ENCODE measurements around the gene PRTN3. TPM values are rescaled to one million over a fixed set of nuclear protein-coding genes. Genes with fewer than 3 reads are reported as not detected.

PRTN3 gene
- total RNA-seq, 4 donors from 2014 or later, result not detected

DNA sequence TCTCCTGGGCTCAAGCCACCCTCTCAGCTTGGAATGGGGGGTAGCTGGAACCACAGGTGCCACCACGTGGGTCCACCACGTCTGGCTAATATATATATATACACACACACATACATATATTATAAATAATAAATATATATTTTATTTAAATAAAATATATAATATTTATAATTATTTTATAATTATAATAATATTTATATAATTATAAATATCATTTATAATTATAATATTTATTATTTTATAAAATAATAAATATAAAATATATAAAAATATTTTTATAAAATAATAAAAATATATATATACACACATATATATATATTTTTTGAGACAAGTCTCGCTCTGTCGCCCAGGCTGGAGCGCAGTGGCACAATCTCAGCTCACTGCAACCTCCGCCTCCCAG, 13.8 kb downstream of the PRTN3 start:
- TF ChIP-seq, protein P1, sequence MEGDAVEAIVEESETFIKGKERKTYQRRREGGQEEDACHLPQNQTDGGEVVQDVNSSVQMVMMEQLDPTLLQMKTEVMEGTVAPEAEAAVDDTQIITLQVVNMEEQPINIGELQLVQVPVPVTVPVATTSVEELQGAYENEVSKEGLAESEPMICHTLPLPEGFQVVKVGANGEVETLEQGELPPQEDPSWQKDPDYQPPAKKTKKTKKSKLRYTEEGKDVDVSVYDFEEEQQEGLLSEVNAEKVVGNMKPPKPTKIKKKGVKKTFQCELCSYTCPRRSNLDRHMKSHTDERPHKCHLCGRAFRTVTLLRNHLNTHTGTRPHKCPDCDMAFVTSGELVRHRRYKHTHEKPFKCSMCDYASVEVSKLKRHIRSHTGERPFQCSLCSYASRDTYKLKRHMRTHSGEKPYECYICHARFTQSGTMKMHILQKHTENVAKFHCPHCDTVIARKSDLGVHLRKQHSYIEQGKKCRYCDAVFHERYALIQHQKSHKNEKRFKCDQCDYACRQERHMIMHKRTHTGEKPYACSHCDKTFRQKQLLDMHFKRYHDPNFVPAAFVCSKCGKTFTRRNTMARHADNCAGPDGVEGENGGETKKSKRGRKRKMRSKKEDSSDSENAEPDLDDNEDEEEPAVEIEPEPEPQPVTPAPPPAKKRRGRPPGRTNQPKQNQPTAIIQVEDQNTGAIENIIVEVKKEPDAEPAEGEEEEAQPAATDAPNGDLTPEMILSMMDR (IDR thresholded peaks at IDR 0.05; ENCODE audit: low read depth), result no peak

DNA sequence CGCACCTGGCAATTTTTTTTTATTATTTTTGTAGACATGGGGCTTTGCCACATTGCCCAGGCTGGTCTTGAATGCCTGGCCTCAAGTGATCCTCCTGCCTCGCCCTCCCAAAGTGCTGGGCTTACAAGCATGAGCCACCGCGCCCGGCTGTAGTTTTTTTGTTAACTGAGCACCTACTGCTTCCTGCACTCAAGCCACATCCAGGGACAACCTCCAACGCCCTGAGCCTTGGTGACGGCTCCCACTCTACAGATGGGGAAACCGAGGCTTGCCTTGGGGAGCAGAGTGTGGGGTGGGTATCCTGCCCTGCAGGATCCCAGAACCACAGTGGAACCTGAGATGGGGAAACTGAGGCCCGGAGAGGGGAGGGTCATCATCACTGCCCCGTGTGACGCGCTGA, 14.3 kb downstream of the PRTN3 start:
- TF ChIP-seq, protein P1 (IDR thresholded peaks at IDR 0.05; ENCODE audit: low read depth), result no peak

DNA sequence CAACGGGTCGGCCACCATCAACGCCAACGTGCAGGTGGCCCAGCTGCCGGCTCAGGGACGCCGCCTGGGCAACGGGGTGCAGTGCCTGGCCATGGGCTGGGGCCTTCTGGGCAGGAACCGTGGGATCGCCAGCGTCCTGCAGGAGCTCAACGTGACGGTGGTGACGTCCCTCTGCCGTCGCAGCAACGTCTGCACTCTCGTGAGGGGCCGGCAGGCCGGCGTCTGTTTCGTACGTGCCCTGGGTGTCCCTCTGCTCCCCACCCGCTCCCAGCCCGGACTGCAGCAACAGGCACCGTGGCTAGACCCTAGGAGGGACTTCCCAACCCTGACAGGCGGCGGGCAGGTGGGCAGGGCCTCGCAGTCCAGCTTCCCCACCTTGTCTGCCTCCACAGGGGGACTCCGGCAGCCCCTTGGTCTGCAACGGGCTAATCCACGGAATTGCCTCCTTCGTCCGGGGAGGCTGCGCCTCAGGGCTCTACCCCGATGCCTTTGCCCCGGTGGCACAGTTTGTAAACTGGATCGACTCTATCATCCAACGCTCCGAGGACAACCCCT, 14.8 kb downstream of the PRTN3 start:
- TF ChIP-seq, protein P1 (IDR thresholded peaks at IDR 0.05; ENCODE audit: low read depth), result no peak

DNA sequence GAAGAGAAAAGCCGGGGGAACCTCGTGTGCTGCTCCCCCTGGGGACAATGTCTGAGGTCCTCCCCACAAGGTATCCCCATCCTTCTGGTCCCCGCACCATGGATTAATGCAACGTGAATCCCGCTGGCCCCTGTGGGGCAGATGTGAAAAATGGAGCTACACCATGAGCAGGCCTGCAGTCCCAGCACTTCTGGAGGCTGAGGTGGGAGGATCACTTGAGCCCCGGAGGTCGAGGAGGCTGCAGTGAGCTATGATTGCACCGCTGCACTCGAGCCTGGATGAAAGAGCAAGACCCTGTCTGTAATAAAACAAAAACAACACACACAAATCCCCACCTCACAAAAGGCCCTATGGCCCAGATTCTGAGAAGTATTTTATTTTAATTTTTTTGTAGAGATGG, 17.5 kb downstream of the PRTN3 start:
- TF ChIP-seq, protein P1 (IDR thresholded peaks at IDR 0.05; ENCODE audit: low read depth), result no peak

DNA sequence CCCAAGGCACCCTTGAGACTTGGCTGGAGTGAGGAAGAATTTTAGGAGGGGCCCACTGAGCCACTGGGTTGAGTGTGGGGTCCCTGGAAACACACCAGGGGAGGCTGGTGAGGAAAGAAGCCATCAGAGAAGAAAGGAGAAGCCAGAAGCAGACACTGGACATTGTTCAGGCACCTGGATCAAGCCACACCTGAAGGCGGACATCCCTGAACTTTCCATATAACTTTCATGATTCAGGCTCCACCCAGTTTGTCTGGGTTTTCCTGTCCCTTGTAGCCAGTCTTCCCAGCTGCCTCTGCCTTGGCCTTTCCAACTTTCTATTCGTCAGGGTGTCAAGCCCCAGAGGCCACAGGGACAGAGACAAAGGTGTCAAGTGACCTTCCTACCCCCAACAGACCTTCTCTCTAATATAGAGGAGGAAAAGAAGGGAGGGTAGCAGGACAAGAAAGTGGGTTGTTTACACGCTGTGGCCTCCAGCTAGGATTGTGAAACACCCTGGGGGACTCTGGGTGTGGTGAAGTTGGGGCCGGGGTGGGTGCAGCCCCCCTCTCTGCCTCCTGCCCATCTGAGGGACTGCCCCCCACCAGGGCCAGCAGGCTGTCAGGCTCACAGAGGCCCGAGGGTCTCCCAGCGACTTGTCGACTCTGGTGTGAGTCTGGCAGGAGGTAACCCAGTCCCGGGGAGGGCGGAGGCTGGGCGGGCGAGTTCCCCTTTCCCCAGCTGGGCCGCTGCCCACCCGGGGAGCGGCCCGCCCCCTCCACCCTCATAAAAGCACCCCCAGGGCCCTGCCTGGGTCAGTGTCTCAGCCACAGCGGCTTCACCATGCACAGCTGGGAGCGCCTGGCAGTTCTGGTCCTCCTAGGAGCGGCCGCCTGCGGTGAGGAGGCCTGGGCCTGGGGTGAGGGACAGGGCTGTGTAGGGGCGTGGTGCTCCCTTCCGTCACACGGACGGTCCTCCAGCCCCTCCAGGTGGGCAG, 18.4 kb downstream of the PRTN3 start, which contains the start of gene CFD:
TSS of gene CFD (plus strand) at position 797 of the 976 bp plus-strand sequence. CDS start at position 823, 26 bp downstream.
- TF ChIP-seq, protein P1 (IDR thresholded peaks at IDR 0.05; ENCODE audit: low read depth), result no peak

DNA sequence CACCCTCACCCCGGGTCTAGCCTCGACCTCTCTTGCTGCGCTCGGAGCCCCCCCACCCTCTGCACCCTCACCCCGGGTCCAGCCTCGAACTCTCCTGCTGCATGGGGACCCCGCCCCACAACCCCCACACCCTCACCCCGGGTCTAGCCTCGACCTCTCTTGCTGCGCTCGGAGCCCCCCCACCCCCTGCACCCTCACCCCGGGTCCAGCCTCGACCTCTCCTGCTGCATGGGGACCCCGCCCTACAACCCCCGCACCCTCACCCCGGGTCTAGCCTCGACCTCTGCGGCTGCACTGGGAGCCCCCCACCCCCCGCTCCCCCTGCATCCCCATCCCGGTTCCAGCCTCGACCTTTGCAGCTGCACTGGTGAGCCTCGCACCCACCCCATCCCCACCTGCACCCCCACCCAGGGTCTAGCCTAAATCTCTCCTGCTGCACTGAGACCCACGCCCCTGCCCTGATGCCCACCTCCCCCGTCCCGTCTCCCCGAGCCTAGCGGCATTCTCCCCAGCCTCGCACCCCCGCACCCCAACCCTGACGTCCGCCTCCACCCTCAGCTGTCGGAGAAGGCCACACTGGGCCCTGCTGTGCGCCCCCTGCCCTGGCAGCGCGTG, 20.4 kb downstream of the PRTN3 start:
- TF ChIP-seq, protein P1 (IDR thresholded peaks at IDR 0.05; ENCODE audit: low read depth), result no peak

Measured in subcutaneous adipose tissue (tissue), 4 donors.